CD14-positive monocyte (primary cell): ENCODE results near the gene NIPBL. TPM values are rescaled to one million over a fixed set of nuclear protein-coding genes. Genes with fewer than 3 reads are reported as not detected.
A peak's percentile ranks its signal among the peaks of the same experiment; 100 is the strongest.
"Not testable (repeated sequence)": the region's sequence is repeated elsewhere in the genome, so short reads cannot be mapped to it uniquely, and the experiment has no call there.

Source experiments
- DNase-seq, 3 donors: peaks; one replicate each; pipeline ENCODE4 v3.0.0-alpha.2; 2011 to 2022
- H2AFZ ChIP-seq: 2 replicates; pipeline ENCODE4 v1.6.0; 2012; ENCODE audit warnings: mild to moderate bottlenecking, low read depth, low read length, inconsistent platforms; ENCODE audit not compliant: insufficient read depth, poor library complexity, severe bottlenecking
- H3K27ac ChIP-seq, 2 donors: 1 replicate in 1 of 2; 2 replicates in 1 of 2; pipeline ENCODE4 v1.5.1; 2012 to 2013; ENCODE audit warnings: low read length in 2 of 2, control low read depth in 1 of 2, inconsistent platforms in 1 of 2, low read depth in 1 of 2, mild to moderate bottlenecking in 1 of 2
- H3K27me3 ChIP-seq, 2 donors: one replicate each; pipeline versions ENCODE4 v1.6.0 to v1.6.1; 2011 to 2013; ENCODE audit warnings: low read length in 2 of 2; ENCODE audit not compliant: control insufficient read depth in 2 of 2, insufficient read depth in 2 of 2
- H3K36me3 ChIP-seq, 2 donors: replicated peaks in 1 of 2; 1 replicate in 1 of 2; 2 replicates in 1 of 2; pipeline versions ENCODE4 v1.5.1 to v1.6.1; 2012 to 2013; ENCODE audit warnings: low read length in 2 of 2, control low read depth in 1 of 2, inconsistent platforms in 1 of 2, mild to moderate bottlenecking in 1 of 2; ENCODE audit not compliant: insufficient read depth in 2 of 2, control insufficient read depth in 1 of 2
- H3K4me1 ChIP-seq, 2 donors: 1 replicate in 1 of 2; 2 replicates in 1 of 2; pipeline versions ENCODE4 v1.5.1 to v1.6.1; 2012 to 2013; ENCODE audit warnings: low read length in 2 of 2, control low read depth in 1 of 2, inconsistent platforms in 1 of 2, mild to moderate bottlenecking in 1 of 2, moderate library complexity in 1 of 2; ENCODE audit not compliant: insufficient read depth in 2 of 2, control insufficient read depth in 1 of 2
- H3K4me2 ChIP-seq: replicated peaks from 2 replicates; pipeline ENCODE3; 2012; ENCODE audit warnings: low read length, moderate library complexity, mild to moderate bottlenecking; ENCODE audit not compliant: poor library complexity, severe bottlenecking; ENCODE audit errors: extremely low read depth
- H3K4me3 ChIP-seq, 3 experiments: fragments of 200-600 bp in 1 of 3; sonication (generic) in 1 of 3; replicated peaks in 1 of 3; 1 replicate in 2 of 3; 2 replicates in 1 of 3; pipeline ENCODE4 v1.5.1; 2011 to 2013; ENCODE audit warnings: low read length in 3 of 3, mild to moderate bottlenecking in 3 of 3, control low read depth in 2 of 3, low read depth in 2 of 3, inconsistent platforms in 1 of 3, moderate library complexity in 1 of 3
- H3K79me2 ChIP-seq: 2 replicates; pipeline ENCODE4 v1.6.0; 2012; ENCODE audit warnings: mild to moderate bottlenecking, control low read depth, inconsistent platforms, low read length, moderate library complexity; ENCODE audit not compliant: insufficient read depth
- H3K9ac ChIP-seq: 2 replicates; pipeline ENCODE4 v1.6.0; 2017; ENCODE audit warnings: low read length, mild to moderate bottlenecking; ENCODE audit not compliant: insufficient read depth, poor library complexity, severe bottlenecking
- H3K9me3 ChIP-seq, 2 donors: replicated peaks in 1 of 2; 1 replicate in 1 of 2; 2 replicates in 1 of 2; pipeline versions ENCODE4 v1.5.1 to v1.6.1; 2012 to 2013; ENCODE audit warnings: low read length in 2 of 2, control low read depth in 1 of 2; ENCODE audit not compliant: control insufficient read depth in 1 of 2, insufficient read depth in 1 of 2
- H4K20me1 ChIP-seq: 2 replicates; pipeline ENCODE4 v1.6.0; 2012; ENCODE audit warnings: mild to moderate bottlenecking, low read length, control low read depth, moderate library complexity; ENCODE audit not compliant: insufficient read depth
- H3K27ac Mint-ChIP-seq, 7 donors: one replicate each; pipeline ENCODE4 v1.8.0; 2020; ENCODE audit warnings: mild to moderate bottlenecking in 7 of 7, mixed read lengths in 7 of 7, moderate library complexity in 6 of 7, inconsistent platforms in 2 of 7
- H3K27me3 Mint-ChIP-seq, 3 donors: one replicate each; pipeline ENCODE4 v1.8.0; 2021 to 2022; ENCODE audit warnings: low read depth in 3 of 3, mild to moderate bottlenecking in 3 of 3, mixed read lengths in 3 of 3, moderate library complexity in 3 of 3, inconsistent platforms in 1 of 3
- H3K36me3 Mint-ChIP-seq, 2 donors: one replicate each; pipeline ENCODE4 v1.8.0; 2020; ENCODE audit warnings: mixed read lengths in 2 of 2, inconsistent platforms in 1 of 2, mild to moderate bottlenecking in 1 of 2
- H3K4me1 Mint-ChIP-seq: one replicate; pipeline ENCODE4 v1.8.0; 2020; ENCODE audit warnings: mild to moderate bottlenecking, mixed read lengths
- H3K4me3 Mint-ChIP-seq, 2 donors: one replicate each; pipeline ENCODE4 v1.8.0; 2020; ENCODE audit warnings: mild to moderate bottlenecking in 2 of 2, mixed read lengths in 2 of 2, moderate library complexity in 1 of 2
- H3K9me3 Mint-ChIP-seq, 7 donors: one replicate each; pipeline ENCODE4 v1.8.0; 2020 to 2022; ENCODE audit warnings: mixed read lengths in 7 of 7, mild to moderate bottlenecking in 6 of 7, moderate library complexity in 6 of 7, inconsistent platforms in 2 of 7
- CTCF ChIP-seq: fragments of 200-600 bp; IDR thresholded peaks from one replicate; pipeline ENCODE4 v1.8.0; 2022; ENCODE audit warnings: antibody characterized with exemption, mild to moderate bottlenecking
- WGBS: methylation state at CpG from one replicate; pipeline ENCODE4 v1.1.5; 2013; ENCODE audit warnings: missing lambda C conversion rate; ENCODE audit not compliant: insufficient coverage; 5-methylcytosine and 5-hydroxymethylcytosine counted together
- intact Hi-C, 2 donors: fragments of 100-400 bp; cut with micrococcal nuclease; formaldehyde crosslinking; loops; one replicate each; pipeline versions ENCODE4 v1.15.0 to v1.15.1; 2023
- polyA plus RNA-seq, 3 donors: library from polyadenylated mRNA; depleted of rRNA in 1 of 3; unstranded in 2 of 3; stranded (reverse) in 1 of 3; fragments of 300-500 nt in 2 of 3; fragments of >200 nt in 1 of 3; fragmentation: Illumina TruSeq in 2 of 3; gene quantifications; 1 replicate in 2 of 3; 2 replicates in 1 of 3; pipeline ENCODE4 v1.2.3, GENCODE V29; 2012 to 2021

NIPBL gene
- polyA plus RNA-seq, 3 donors, result 6.6 to 36.0 (median 16.2) TPM

DNA sequence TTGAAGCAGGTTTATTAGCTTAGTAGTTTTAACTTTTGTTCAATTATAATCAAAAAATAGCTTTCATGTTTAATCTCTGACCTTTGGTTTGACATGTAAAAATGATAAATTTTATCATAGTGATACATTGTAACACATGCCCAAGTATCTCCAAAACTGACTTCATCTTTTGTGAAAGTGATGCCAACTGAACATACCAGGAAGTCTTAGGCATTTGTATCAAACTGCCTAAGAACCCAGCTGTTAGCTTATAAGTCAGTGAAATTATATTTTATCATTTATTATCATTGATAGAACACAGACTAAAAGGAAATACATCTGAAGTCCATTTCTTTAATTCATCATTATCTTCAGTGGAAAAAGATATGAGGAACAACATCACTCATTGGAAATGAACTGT is 39.1 kb downstream of the NIPBL start:
- Histone ChIP-seq H3K4me3 (no peak overlapping the region), H4K20me1 (peaks cover 96% of the 10 kb centered on the region), H2AFZ (no peak overlapping the region), H3K9ac (no peak overlapping the region), H3K4me1 (no peaks in the 10 kb centered on the region), H3K27ac (no peak overlapping the region), H3K79me2 (peaks cover 87% of the 10 kb centered on the region), H3K4me2 (no peak overlapping the region), H3K9me3 (no peaks in the 10 kb centered on the region), H3K27me3 (no peaks in the 10 kb centered on the region), H3K36me3 (no peaks in the 10 kb centered on the region)
- TF ChIP-seq CTCF, result no peak
- H3K4me1 Mint-ChIP-seq, result peaks cover 20% of the 10 kb centered on the region
- H3K27ac Mint-ChIP-seq, result no peak overlapping the region
- intact Hi-C loops, result no loop called here
- no peak overlapping the region for H3K4me3 Mint-ChIP-seq
- no peaks in the 10 kb centered on the region for H3K36me3 Mint-ChIP-seq
- H3K27me3 Mint-ChIP-seq, result no peaks in the 10 kb centered on the region
- DNase-seq, result no peak
- peaks cover 0 to 2% (median 0%) of the 10 kb centered on the region in 7 donors for H3K9me3 Mint-ChIP-seq

DNA sequence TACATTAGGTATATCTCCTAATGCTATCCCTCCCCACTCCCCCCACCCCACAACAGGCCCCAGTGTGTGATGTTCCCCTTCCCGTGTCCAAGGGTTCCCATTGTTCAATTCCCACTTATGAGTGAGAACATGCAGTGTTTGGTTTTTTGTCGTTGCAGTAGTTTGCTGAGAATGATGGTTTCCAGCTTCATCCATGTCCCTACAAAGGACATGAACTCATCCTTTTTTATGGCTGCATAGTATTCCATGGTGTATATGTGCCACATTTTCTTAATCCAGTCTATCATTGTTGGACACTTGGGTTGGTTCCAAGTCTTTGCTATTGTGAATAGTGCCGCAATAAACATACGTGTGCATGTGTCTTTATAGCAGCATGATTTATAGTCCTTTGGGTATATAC is 40.0 kb downstream of the NIPBL start:
- H3K36me3 Mint-ChIP-seq, H3K27me3 Mint-ChIP-seq, H3K27ac ChIP-seq, H3K4me2 ChIP-seq, H3K9me3 Mint-ChIP-seq, H3K4me3 ChIP-seq, H3K27ac Mint-ChIP-seq, H3K4me1 ChIP-seq, H3K4me3 Mint-ChIP-seq, H3K36me3 ChIP-seq, intact Hi-C loops, H2AFZ ChIP-seq, H3K27me3 ChIP-seq, H3K9me3 ChIP-seq, DNase-seq, H3K9ac ChIP-seq: not testable (repeated sequence)
- WGBS, result no CpG with 5 or more reads among the region's 4 CpGs
- H3K79me2 ChIP-seq, result peaks cover 87% of the 10 kb centered on the region
- peaks cover 96% of the 10 kb centered on the region for H4K20me1 ChIP-seq
- H3K4me1 Mint-ChIP-seq, result peaks cover 22% of the 10 kb centered on the region

- WGBS, result no CpG with 5 or more reads among the region's 1 CpG
- H3K36me3 Mint-ChIP-seq, H3K4me3 Mint-ChIP-seq, H3K4me3 ChIP-seq, H3K4me1 ChIP-seq, H2AFZ ChIP-seq, H3K9me3 Mint-ChIP-seq, intact Hi-C loops, H3K27ac ChIP-seq, H3K27me3 ChIP-seq, H3K36me3 ChIP-seq, H3K9me3 ChIP-seq, H3K9ac ChIP-seq, H3K4me2 ChIP-seq, H3K27me3 Mint-ChIP-seq: not testable (repeated sequence)
- DNase-seq, result peak in 1 of 3 donors; percentile 14
- Mint-ChIP-seq H3K27ac (peak overlapping the region in 2 of 7 donors; percentile 15), H3K4me1 (peaks cover 22% of the 10 kb centered on the region)
- peaks cover 87% of the 10 kb centered on the region for H3K79me2 ChIP-seq
- H4K20me1 ChIP-seq, result peaks cover 96% of the 10 kb centered on the region
These were observed 40.8 kb downstream of the NIPBL start for GRCh38 chr5:36917358-36917757.
